DOHH2 (cell line): Measurements from ENCODE around the gene LRRC10B.

Experiments used
- H3F3A ChIP-seq: fragments of 200-600 bp; sonication (generic), shearing (Covaris generic); 2 replicates; pipeline ENCODE4 v1.6.0; 2016; ENCODE audit warnings: antibody characterized with exemption, mild to moderate bottlenecking; ENCODE audit not compliant: control insufficient read depth, insufficient read depth
- H3K27ac ChIP-seq: fragments of 200-600 bp; sonication (generic); 2 replicates; pipeline ENCODE4 v1.5.1; 2014; ENCODE audit warnings: low read depth, mild to moderate bottlenecking, low read length, moderate library complexity
- H3K27me3 ChIP-seq: fragments of 200-600 bp; sonication (generic); 2 replicates; pipeline ENCODE4 v1.6.1; 2014; ENCODE audit warnings: mild to moderate bottlenecking, low read length, mixed read lengths; ENCODE audit not compliant: control insufficient read depth
- H3K36me3 ChIP-seq: fragments of 200-600 bp; sonication (generic); 2 replicates; pipeline ENCODE4 v1.6.1; 2014; ENCODE audit warnings: mild to moderate bottlenecking, low read length, moderate library complexity, mixed read lengths; ENCODE audit not compliant: control insufficient read depth
- H3K4me1 ChIP-seq: fragments of 200-600 bp; sonication (generic); 2 replicates; pipeline ENCODE4 v1.6.1; 2014; ENCODE audit warnings: mild to moderate bottlenecking, low read length, mixed read lengths; ENCODE audit not compliant: control insufficient read depth
- H3K4me2 ChIP-seq: fragments of 200-600 bp; sonication (generic); 2 replicates; pipeline ENCODE4 v1.6.0; 2014; ENCODE audit warnings: mild to moderate bottlenecking, low read length, moderate library complexity
- H3K4me3 ChIP-seq: fragments of 200-600 bp; sonication (generic); 2 replicates; pipeline ENCODE4 v1.5.1; 2014; ENCODE audit warnings: mild to moderate bottlenecking, low read length, mixed read lengths
- H3K79me2 ChIP-seq: fragments of 200-600 bp; sonication (generic); 2 replicates; pipeline ENCODE4 v1.6.1; 2014; ENCODE audit warnings: mild to moderate bottlenecking, low read length, mixed read lengths; ENCODE audit not compliant: control insufficient read depth
- H3K9me2 ChIP-seq: fragments of 200-600 bp; sonication (generic); replicated peaks from 2 replicates; pipeline ENCODE4 v1.6.1; 2014; ENCODE audit warnings: mild to moderate bottlenecking, low read length, mixed read lengths; ENCODE audit not compliant: control insufficient read depth
- H3K9me3 ChIP-seq: fragments of 200-600 bp; sonication (generic); 2 replicates; pipeline ENCODE4 v1.6.1; 2014; ENCODE audit warnings: antibody characterized with exemption, low read length, mixed read lengths; ENCODE audit not compliant: control insufficient read depth, insufficient read depth
- H4K20me1 ChIP-seq: fragments of 200-600 bp; sonication (generic); 2 replicates; pipeline ENCODE4 v1.6.0; 2014; ENCODE audit warnings: low read depth, mild to moderate bottlenecking, antibody characterized with exemption, low read length, moderate library complexity; ENCODE audit not compliant: control insufficient read depth, insufficient read depth
- CTCF ChIP-seq: fragments of 200-600 bp; sonication (generic); IDR thresholded peaks from one replicate; pipeline ENCODE4 v1.5.1; 2014; ENCODE audit warnings: antibody characterized with exemption, mild to moderate bottlenecking, low read depth, low read length; ENCODE audit not compliant: poor library complexity, severe bottlenecking
- EZH2phosphoT487 ChIP-seq: fragments of 200-600 bp; sonication (generic); IDR thresholded peaks from 2 replicates; pipeline ENCODE4 v1.6.1; 2017; ENCODE audit warnings: borderline replicate concordance, mild to moderate bottlenecking, antibody characterized with exemption, low read length, moderate library complexity, mixed read lengths

LRRC10B gene

GRCh38 chr11:61511383-61511782 is 2.8 kb downstream of the LRRC10B start:
- H3K4me1 ChIP-seq: peaks cover 2% of the 10 kb centered on the region; the same call in 1 of the 2 replicates
- H3K9me2 ChIP-seq: no peaks in the 10 kb centered on the region
- H3K36me3 ChIP-seq: no peaks in the 10 kb centered on the region
- H3K9me3 ChIP-seq: no peaks in the 10 kb centered on the region
- TF ChIP-seq CTCF (no peak), EZH2phosphoT487 (no peak)
- no peak overlapping the region for H3K4me2 ChIP-seq
- H3F3A ChIP-seq: no peaks in the 10 kb centered on the region
- peaks cover 20% of the 10 kb centered on the region for H3K27me3 ChIP-seq
- H4K20me1 ChIP-seq: no peaks in the 10 kb centered on the region
- no peaks in the 10 kb centered on the region for H3K79me2 ChIP-seq
- H3K27ac ChIP-seq: no peak overlapping the region
- no peak overlapping the region for H3K4me3 ChIP-seq

- no peaks in the 10 kb centered on the region for H3K79me2 ChIP-seq
- H3K4me3 ChIP-seq: no peak overlapping the region
- H3K9me3 ChIP-seq: no peaks in the 10 kb centered on the region
- TF ChIP-seq CTCF (no peak), EZH2phosphoT487 (no peak)
- H3K4me1 ChIP-seq: peaks cover 2% of the 10 kb centered on the region; the same call in 1 of the 2 replicates
- H3K9me2 ChIP-seq: no peaks in the 10 kb centered on the region
- peaks cover 17% of the 10 kb centered on the region for H3K27me3 ChIP-seq
- H4K20me1 ChIP-seq: no peaks in the 10 kb centered on the region
- no peaks in the 10 kb centered on the region for H3F3A ChIP-seq
- H3K27ac ChIP-seq: no peak overlapping the region
- H3K36me3 ChIP-seq: no peaks in the 10 kb centered on the region
- H3K4me2 ChIP-seq: no peak overlapping the region
Observed at GRCh38 chr11:61512435-61512834, 3.9 kb downstream of the LRRC10B start.

- H3K36me3 ChIP-seq: no peaks in the 10 kb centered on the region
- H3K27me3 ChIP-seq: peaks cover 9% of the 10 kb centered on the region
- H3F3A ChIP-seq: no peaks in the 10 kb centered on the region
- no peaks in the 10 kb centered on the region for H3K9me2 ChIP-seq
- H3K79me2 ChIP-seq: no peaks in the 10 kb centered on the region
- H3K9me3 ChIP-seq: no peaks in the 10 kb centered on the region
- H3K27ac ChIP-seq: no peak overlapping the region
- H3K4me1 ChIP-seq: peaks cover 2% of the 10 kb centered on the region; the same call in 1 of the 2 replicates
- no peak overlapping the region for H3K4me3 ChIP-seq
- H3K4me2 ChIP-seq: no peak overlapping the region
- no peaks in the 10 kb centered on the region for H4K20me1 ChIP-seq
- no peak for TF ChIP-seq CTCF
- TF ChIP-seq EZH2phosphoT487: no peak
Observed at GRCh38 chr11:61513143-61513765, 4.7 kb downstream of the LRRC10B start.
